Activated CD8-positive, alpha-beta memory T cell treated with anti-CD3 and anti-CD28 coated beads for 36 hours (primary cell): ENCODE measurements around the gene VPS41. TPM values are rescaled to one million over a fixed set of nuclear protein-coding genes. Genes with fewer than 3 reads are reported as not detected.

ENCODE experiments used
- CTCF ChIA-PET: fragments of 350-600 bp; sonication (Branson Sonifier 250); formaldehyde crosslinking; loops from one replicate; lab custom pipeline; 2021; ENCODE audit warnings: antibody characterized with exemption; lab: Charles Lee
- POLR2A ChIA-PET: fragments of 350-600 bp; sonication (Branson Sonifier 250); formaldehyde crosslinking; loops from one replicate; lab custom pipeline; 2021; ENCODE audit warnings: antibody characterized with exemption; lab: Charles Lee
- total RNA-seq, 2 experiments: library from RNA; stranded (reverse); gene quantifications; one replicate each; pipeline ENCODE4 v1.2.3, GENCODE V29; 2021

Gene VPS41
- total RNA-seq, 2 experiments from 2014 or later: 67.6 to 72.3 TPM

- POLR2A ChIA-PET: no interaction called here
Measured at GRCh38 chr7:38909870-38910269, 879 bp upstream of the VPS41 start.

GRCh38 chr7:38907766-38908165, 1.2 kb downstream of the VPS41 start:
- ChIA-PET POLR2A (no interaction called here), CTCF (no interaction called here)

More at GRCh38 chr7:38909870-38910269, 879 bp upstream of the VPS41 start:
- CTCF ChIA-PET: no interaction called here

- ChIA-PET POLR2A (no interaction called here), CTCF (no interaction called here)
Measured at GRCh38 chr7:38907066-38907465, 1.9 kb downstream of the VPS41 start.

- CTCF ChIA-PET: no interaction called here
- POLR2A ChIA-PET: no interaction called here
Measured at GRCh38 chr7:38905056-38905759, 3.8 kb downstream of the VPS41 start.

GRCh38 chr7:38903057-38903456, 5.9 kb downstream of the VPS41 start:
- ChIA-PET POLR2A (no interaction called here), CTCF (no interaction called here)

GRCh38 chr7:38902449-38902848, 6.5 kb downstream of the VPS41 start:
- ChIA-PET CTCF (no interaction called here), POLR2A (no interaction called here)

GRCh38 chr7:38893061-38893460, 15.9 kb downstream of the VPS41 start:
- CTCF ChIA-PET: interaction anchor here (0.6 kb wide), 1 partner anchor 653 kb away, joined by 3 read pairs; no protein-coding TSS in a partner anchor
- POLR2A ChIA-PET: no interaction called here

- ChIA-PET POLR2A (no interaction called here), CTCF (no interaction called here)
Measured at GRCh38 chr7:38890597-38890996, 18.4 kb downstream of the VPS41 start.

- ChIA-PET CTCF (no interaction called here), POLR2A (no interaction called here)
Measured at GRCh38 chr7:38889872-38890432, 19.0 kb downstream of the VPS41 start.

- ChIA-PET POLR2A (no interaction called here), CTCF (no interaction called here)
Measured at GRCh38 chr7:38889079-38889478, 19.9 kb downstream of the VPS41 start.

GRCh38 chr7:38886265-38886664, 22.7 kb downstream of the VPS41 start:
- ChIA-PET CTCF (no interaction called here), POLR2A (no interaction called here)

- POLR2A ChIA-PET: no interaction called here
- CTCF ChIA-PET: no interaction called here
Measured at GRCh38 chr7:38883706-38884105, 25.3 kb downstream of the VPS41 start.

- CTCF ChIA-PET: interaction anchor here (1.0 kb wide), 1 partner anchor 10 kb away, joined by 3 read pairs; no protein-coding TSS in a partner anchor
- POLR2A ChIA-PET: no interaction called here
Measured at GRCh38 chr7:38881947-38882684, 26.9 kb downstream of the VPS41 start.

GRCh38 chr7:38881015-38881414, 28.0 kb downstream of the VPS41 start:
- ChIA-PET CTCF (interaction anchor here (1.0 kb wide), 1 partner anchor 9 kb away, joined by 3 read pairs; no protein-coding TSS in a partner anchor), POLR2A (no interaction called here)

GRCh38 chr7:38880454-38880853, 28.5 kb downstream of the VPS41 start:
- CTCF ChIA-PET: no interaction called here
- POLR2A ChIA-PET: no interaction called here

- ChIA-PET CTCF (no interaction called here), POLR2A (no interaction called here)
Measured at GRCh38 chr7:38880035-38880434, 29.0 kb downstream of the VPS41 start.

- POLR2A ChIA-PET: no interaction called here
Measured at GRCh38 chr7:38878694-38879457, 30.1 kb downstream of the VPS41 start.

GRCh38 chr7:38873433-38873832, 35.6 kb downstream of the VPS41 start:
- CTCF ChIA-PET: no interaction called here

More at GRCh38 chr7:38878694-38879457, 30.1 kb downstream of the VPS41 start:
- CTCF ChIA-PET: no interaction called here

GRCh38 chr7:38872202-38872601, 36.8 kb downstream of the VPS41 start:
- ChIA-PET CTCF (interaction anchor here (1.0 kb wide), 1 partner anchor 9 kb away, joined by 3 read pairs; no protein-coding TSS in a partner anchor), POLR2A (no interaction called here)

More at GRCh38 chr7:38873433-38873832, 35.6 kb downstream of the VPS41 start:
- POLR2A ChIA-PET: no interaction called here

- POLR2A ChIA-PET: no interaction called here
- CTCF ChIA-PET: no interaction called here
Measured at GRCh38 chr7:38870147-38870546, 38.8 kb downstream of the VPS41 start.
